ENCODE results near the gene MS4A10.

The MS4A10 gene

DNA sequence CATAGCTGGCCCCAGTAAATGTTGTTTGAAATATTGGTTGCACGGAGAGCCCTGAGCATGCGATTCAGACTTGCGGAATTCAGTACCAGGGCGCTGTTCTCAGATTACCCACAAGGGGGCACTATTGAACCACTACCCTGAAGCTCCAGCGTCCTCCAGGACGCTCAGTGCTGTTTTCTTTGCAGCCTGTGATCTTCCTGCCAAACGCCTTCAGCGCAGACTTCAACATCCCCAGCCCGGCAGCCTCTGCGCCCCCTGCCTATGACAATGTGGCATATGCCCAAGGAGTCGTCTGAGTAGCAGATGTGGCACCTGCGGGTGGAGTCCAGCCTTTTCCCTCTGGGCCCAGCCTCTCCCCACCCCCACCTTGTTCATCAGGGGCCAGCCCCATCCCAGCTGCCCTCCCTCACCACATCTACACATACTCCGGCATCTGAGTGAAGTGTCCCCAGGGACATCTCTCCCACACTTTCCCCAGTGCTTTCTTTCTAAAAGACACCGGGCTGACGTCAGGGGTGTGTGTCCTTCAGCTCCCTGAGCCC lies 9.6 kb upstream of the MS4A10 start:
- no peak for TF ChIP-seq GATA2 (IDR thresholded peaks at IDR 0.05; ENCODE audit: low read depth, low read length)
- TF ChIP-seq GATA3 (IDR thresholded peaks at IDR 0.05; ENCODE audit: low read depth, low read length), result no peak

DNA sequence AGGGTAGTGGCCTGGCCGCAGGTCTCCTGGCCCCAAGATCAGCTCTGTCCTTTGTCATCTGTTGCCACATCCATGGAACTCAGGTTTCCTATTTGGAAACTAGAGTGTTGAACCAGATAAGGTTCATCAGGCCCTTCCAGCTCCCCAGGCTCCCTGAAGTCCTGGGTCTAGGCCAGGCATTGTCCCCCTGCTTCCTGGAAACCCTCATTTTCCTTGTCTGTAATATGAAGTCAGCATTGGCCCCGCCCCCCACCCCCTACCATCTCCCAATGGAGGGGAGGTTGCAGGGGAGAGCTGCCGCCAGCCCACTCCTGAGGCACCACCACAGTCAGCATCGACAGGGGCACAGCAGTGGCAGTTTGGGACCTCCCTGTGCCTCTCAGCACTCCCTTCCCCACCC lies 9.0 kb upstream of the MS4A10 start:
- TF ChIP-seq GATA2 (IDR thresholded peaks at IDR 0.05; ENCODE audit: low read depth, low read length), result no peak

DNA sequence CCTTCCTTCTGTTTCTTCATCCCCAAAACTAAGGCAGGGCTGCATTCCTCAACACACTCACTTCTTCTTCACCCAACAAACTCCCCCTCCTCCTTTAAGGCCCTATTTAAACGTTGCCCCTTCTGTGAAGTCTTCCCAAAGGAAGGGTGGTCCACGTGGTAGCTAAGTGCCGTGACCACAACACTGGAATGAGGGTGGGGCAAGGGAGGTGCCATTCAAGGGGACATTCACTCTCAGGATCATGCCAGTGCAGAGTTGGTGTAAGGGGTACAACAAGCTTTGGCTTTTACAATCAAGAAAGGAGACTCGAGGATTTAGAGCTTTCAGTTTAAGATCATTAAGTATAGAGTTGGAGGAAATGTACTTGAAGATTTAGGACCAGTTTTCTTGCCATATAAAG lies 8.0 kb upstream of the MS4A10 start:
- TF ChIP-seq GATA3 (IDR thresholded peaks at IDR 0.05; ENCODE audit: low read depth, low read length), result no peak
- no peak for TF ChIP-seq GATA2 (IDR thresholded peaks at IDR 0.05; ENCODE audit: low read depth, low read length)

DNA sequence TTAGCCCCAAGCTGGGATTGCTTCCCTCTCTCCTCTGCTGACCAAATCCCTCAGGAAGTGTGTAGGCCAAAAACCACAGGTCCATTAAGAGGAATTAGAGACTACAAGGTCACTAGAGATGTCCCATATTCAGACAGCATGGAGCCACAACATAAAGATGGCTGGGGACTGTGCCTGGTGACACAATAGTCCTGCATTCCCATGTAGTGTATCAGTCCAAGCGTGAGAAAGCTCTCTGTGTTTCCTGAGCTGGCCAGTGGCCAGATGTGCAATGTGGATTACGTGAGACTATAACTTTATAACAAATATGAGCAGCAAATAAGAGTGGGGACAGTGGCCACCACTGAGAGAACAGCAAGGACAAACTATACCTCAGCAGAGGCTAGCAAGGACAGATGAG lies 7.6 kb upstream of the MS4A10 start:
- TF ChIP-seq GATA2 (IDR thresholded peaks at IDR 0.05; ENCODE audit: low read depth, low read length), result no peak
- TF ChIP-seq GATA3 (IDR thresholded peaks at IDR 0.05; ENCODE audit: low read depth, low read length), result no peak

DNA sequence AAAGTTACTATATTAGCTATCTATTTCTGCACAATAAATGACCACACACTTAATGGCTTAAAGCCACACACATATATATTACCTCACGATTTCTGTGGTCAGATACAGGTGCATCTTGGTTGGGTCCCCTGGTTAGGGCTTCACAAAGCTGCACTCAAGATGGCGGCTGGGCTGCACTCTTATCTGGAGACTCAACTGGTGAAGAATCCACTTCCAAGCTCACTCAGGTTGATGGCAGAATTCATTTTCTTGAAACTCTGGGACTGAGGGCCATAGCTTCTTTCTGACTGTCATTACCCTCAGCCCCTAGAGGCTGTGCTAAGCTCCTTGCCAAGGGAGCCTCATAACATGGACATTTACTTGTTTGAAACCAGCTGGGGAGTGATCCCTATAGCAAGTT lies 5.1 kb upstream of the MS4A10 start:
- TF ChIP-seq GATA2 (IDR thresholded peaks at IDR 0.05; ENCODE audit: low read depth, low read length), result no peak
- TF ChIP-seq GATA3 (IDR thresholded peaks at IDR 0.05; ENCODE audit: low read depth, low read length), result no peak

DNA sequence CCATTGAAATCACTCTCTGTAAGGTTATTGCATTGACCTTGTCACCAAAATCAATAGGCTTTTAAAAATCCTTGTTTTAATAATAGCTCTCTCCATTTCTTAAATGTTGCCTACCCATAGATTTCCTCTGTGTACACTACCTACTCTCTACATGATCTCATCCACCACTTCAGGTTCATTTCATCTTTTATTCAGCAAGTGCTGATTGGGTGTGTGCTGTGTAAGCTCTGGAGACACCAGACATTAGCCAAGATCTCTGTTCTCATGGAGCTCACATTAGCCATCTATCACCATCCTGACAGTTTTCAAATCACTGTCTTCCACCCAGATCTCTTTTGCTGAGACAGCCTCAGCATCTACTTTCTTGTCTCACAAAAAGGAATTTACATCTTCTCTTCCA lies 4.4 kb upstream of the MS4A10 start:
- no peak for TF ChIP-seq GATA2 (IDR thresholded peaks at IDR 0.05; ENCODE audit: low read depth, low read length)
- TF ChIP-seq GATA3 (IDR thresholded peaks at IDR 0.05; ENCODE audit: low read depth, low read length), result no peak

DNA sequence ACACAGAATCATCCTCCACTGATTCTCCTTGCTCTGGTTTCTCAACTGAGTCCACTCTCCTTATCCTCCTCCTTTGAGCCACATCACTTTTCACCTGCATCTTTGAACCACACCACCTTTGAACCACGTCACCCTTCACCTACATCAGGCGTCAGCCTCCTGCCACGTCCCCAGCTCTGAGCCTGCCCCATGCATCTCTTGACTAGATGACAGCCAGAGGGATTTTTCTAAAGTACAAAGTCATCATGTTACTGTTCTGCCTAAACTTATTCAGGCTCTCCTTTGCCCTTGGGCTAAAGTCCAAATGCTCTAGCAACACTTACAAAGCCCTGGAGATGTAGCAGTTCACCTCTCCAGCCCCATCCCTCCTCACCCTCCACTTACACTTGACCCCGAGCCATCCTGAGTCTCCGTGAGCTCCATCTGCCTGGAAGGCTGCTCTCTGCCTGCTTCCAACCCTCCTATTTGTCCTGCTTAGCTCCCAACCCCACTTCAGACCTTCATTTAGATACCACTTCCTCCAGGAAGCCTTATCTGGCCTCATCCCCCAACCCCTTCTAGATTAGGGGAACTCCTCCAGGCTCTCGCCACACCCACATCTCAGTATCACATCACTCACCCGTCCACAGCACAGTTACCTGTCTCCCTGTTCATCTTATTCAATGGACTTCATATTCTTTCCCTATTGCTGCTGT lies 3.7 kb upstream of the MS4A10 start:
- TF ChIP-seq GATA2 (IDR thresholded peaks at IDR 0.05; ENCODE audit: low read depth, low read length) (no peak), GATA3 (IDR thresholded peaks at IDR 0.05; ENCODE audit: low read depth, low read length) (no peak)

DNA sequence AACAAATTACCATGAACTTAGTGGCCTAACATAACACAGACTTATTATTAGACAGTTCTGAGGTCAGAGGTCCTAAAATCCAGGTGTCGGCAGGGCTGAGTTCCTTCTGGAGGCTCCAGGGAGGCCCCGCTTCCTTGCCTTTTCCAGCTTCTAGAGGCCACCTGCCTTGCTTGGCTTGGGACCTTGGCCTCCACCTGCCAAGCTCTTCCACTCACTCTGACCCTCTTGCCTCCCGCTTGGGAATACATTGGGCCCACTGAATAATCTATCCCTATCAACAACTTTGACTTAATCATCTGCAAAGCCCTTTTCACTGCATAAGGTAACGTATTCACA lies 3.2 kb upstream of the MS4A10 start:
- TF ChIP-seq GATA3 (IDR thresholded peaks at IDR 0.05; ENCODE audit: low read depth, low read length), result no peak
- TF ChIP-seq GATA2 (IDR thresholded peaks at IDR 0.05; ENCODE audit: low read depth, low read length), result no peak

DNA sequence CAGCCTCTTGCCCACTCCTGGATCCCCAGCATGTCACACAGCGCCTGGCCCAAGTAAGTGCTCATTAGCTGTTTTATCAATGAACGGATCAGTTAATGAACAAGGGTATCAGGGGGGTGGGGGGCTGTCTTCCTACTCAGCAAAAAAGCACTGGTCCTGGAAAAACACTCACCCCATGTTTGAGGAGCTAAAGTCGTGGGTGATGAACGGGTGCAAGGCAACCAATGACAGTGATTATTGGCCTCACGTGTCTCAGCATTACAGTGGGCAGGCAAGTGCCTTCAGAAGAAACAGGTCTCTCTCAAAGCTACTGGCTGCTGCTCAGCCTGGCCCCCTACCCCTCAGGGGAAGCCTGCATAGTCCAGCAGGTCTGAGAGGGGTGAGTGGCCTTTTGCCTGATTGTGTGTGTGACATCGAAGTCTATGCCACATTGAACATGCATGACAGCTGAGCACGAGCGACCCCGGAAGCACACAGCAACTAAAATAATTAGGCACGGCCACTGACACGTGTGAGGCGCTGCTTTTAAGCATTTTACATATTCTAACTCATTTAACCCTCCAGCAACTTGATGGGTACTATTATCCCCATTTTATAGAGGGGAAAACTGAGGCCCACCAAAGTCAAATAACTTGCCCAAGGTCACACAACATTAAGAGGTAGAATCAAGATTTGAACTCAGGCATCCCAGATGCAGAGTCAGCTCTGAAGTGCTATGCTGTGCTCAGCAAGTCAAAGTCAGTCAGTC lies 2.6 kb upstream of the MS4A10 start:
- TF ChIP-seq GATA2 (IDR thresholded peaks at IDR 0.05; ENCODE audit: low read depth, low read length) (no peak), GATA3 (IDR thresholded peaks at IDR 0.05; ENCODE audit: low read depth, low read length) (no peak)

DNA sequence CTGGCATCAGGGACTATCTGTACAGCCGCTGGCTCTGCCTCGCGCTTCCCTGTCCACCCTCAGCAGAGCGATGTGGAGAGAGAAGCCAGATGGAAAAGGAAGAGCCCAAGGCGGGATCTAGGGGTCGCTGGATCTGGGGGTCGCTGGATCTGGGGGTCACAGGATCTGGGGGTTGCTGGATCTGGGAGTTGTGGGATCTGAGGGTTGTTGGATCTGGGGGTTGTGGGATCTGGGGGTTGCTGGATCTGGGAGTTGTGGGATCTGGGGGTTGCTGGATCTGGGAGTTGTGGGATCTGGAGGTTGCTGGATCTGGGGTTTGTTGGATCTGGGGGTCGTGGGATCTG lies 2.0 kb upstream of the MS4A10 start:
- TF ChIP-seq GATA2 (IDR thresholded peaks at IDR 0.05; ENCODE audit: low read depth, low read length) (no peak), GATA3 (IDR thresholded peaks at IDR 0.05; ENCODE audit: low read depth, low read length) (no peak)

DNA sequence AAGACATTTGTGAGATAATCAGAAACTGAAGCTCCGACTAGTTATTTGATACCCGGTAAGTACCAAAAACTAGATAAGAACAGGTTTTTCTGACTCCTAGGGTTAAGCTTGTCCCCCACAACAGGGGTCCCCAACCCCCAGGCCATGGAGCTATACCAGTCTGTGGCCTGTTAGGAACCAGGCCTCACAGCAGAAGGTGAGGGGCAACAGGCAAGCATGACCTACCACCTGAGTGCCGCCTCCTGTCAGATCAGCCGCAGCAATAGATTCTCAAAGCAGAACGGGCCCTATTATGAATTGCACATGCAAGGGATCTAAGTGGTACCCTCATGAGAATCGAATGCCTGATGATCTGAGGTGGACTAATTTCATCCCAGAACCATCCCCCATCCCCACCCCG lies 1.2 kb upstream of the MS4A10 start:
- TF ChIP-seq GATA3 (IDR thresholded peaks at IDR 0.05; ENCODE audit: low read depth, low read length) (no peak), GATA2 (IDR thresholded peaks at IDR 0.05; ENCODE audit: low read depth, low read length) (no peak)

DNA sequence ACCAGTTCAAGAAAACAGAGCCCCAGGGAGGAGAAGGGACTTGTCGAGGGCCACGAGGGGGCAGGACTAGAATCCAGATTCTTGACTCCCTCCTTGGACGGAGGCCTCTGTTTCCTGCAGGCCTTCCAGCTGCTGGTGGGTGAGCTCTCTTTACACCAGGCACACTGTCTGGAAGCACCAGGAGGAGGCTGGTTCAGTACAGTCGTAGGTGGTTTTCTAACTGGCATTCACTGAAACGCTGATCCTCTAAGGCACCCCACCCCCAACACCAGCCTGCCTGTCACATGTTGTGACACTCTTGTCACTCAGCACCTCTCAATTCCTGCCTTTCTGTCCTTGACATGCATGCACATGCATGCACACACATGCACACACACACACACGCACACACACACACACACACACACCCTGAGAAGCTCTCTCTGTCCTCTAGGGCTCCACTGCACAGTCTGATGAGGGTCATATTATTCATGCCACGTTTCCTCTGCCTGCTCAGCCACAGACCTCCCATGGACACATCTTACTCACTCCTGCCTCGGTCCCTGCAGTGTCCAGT lies 751 bp downstream of the MS4A10 start:
- no peak for TF ChIP-seq GATA2 (IDR thresholded peaks at IDR 0.05; ENCODE audit: low read depth, low read length)
- no peak for TF ChIP-seq GATA3 (IDR thresholded peaks at IDR 0.05; ENCODE audit: low read depth, low read length)

DNA sequence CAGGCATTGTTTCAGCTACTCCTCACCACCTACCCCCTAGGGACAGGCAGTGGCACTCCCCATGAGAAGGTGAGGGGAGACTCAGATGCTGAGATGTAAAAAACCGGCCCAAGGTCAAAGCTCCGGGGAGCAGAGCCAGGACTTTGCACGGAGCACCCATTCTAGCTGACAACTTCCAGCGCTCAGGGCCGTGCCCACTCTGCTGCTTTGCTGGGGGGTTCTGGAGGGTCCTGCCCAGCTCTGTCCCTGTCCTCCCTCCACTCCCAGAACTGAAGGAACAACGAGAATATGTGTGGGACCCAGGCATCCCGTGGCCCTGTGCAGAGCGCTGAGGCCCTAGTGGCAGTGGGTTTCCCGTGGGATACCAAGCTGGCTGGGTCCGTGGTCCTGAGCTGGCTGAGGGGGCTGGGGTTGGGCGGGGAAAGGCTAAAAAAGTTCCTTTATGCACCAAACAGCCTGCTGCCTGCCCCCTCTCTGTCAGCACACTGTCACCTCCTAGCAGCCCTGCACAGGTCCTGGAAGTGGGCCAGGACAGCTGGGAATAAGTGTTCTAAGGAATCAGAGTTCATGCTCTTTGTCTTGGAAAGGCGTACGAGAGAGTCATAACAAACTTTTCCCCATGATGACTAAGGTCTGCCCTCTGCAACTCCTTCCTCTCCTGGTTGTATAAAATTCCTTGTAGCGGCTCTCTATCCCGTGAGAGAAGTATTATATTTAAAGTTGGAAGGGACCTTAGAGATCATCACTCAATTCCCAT lies 1.9 kb downstream of the MS4A10 start:
- TF ChIP-seq GATA2 (IDR thresholded peaks at IDR 0.05; ENCODE audit: low read depth, low read length) (no peak), GATA3 (IDR thresholded peaks at IDR 0.05; ENCODE audit: low read depth, low read length) (no peak)

DNA sequence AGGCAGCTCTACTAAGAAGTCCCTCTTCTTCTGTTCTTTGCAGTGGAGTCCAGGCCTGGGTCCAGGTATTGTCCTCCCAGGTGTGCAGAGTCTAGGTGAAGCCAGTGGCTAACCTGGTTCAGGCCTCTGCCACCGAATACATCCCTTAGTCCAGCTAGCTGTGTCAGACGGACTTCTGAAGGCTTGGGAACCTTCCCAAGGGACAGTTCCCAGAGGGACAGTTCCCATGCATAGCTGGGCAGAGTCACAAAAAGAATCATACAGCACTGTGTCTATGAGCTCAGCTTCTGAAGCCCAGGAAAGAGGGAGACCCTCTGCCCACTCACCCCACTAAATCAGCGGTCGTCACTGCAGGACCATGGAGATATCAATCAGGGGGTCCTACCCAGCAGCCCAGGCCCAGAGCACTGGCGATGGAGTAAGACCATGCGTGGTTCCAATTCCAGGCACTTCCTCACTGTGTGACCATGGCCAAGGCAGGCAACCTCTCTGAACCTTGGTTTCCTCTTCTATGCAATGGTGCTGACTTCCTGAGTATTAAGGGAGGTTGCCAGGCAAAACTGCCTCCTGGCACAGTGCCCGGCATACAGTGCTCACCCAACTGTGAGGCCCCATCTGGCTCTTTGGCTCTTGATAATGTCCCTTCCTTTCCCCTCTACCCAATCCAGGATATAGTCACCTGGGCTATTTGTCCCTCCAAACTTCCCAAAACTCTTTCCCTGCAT lies 3.4 kb downstream of the MS4A10 start:
- TF ChIP-seq GATA3 (IDR thresholded peaks at IDR 0.05; ENCODE audit: low read depth, low read length), result no peak
- no peak for TF ChIP-seq GATA2 (IDR thresholded peaks at IDR 0.05; ENCODE audit: low read depth, low read length)

Measured in SH-SY5Y (cell line).